C1 segment of cervical spinal cord (tissue), 14 donors: Measurements from ENCODE around the gene IRS1.
"Not testable (repeated sequence)": the region's sequence is repeated elsewhere in the genome, so short reads cannot be mapped to it uniquely, and the experiment has no call there.

Experiments
- DNase-seq, 14 donors: peaks; one replicate each; lab custom pipeline; 2025; lab: John Stamatoyannopoulos, UW

The IRS1 gene

GRCh38 chr2:226799211-226799975 lies at the start of gene IRS1:
TSS of gene IRS1 (minus strand) at chr2:226799820. CDS start at chr2:226798738, 1,082 bp downstream.
- DNase-seq: peak in 12 of 14 donors; percentile 22 to 82 (median 60)

GRCh38 chr2:226849349-226849748 lies 49.7 kb upstream of the IRS1 start:
- DNase-seq: peak in 1 of 14 donors; percentile 6

- DNase-seq: no peak
These were observed 47.9 kb upstream of the IRS1 start for GRCh38 chr2:226847511-226847910.

GRCh38 chr2:226847090-226847489 lies 47.5 kb upstream of the IRS1 start:
- DNase-seq: no peak

GRCh38 chr2:226845386-226846116 lies 45.9 kb upstream of the IRS1 start:
- DNase-seq: no peak

GRCh38 chr2:226843001-226843400 lies 43.4 kb upstream of the IRS1 start:
- not testable (repeated sequence) for DNase-seq

GRCh38 chr2:226839951-226840350 lies 40.3 kb upstream of the IRS1 start:
- DNase-seq: no peak

GRCh38 chr2:226839161-226839560 lies 39.5 kb upstream of the IRS1 start:
- DNase-seq: no peak

GRCh38 chr2:226838722-226839121 lies 39.1 kb upstream of the IRS1 start:
- DNase-seq: no peak

GRCh38 chr2:226837787-226838603 lies 38.4 kb upstream of the IRS1 start:
- DNase-seq: no peak

GRCh38 chr2:226837334-226837733 lies 37.7 kb upstream of the IRS1 start:
- no peak for DNase-seq

GRCh38 chr2:226836548-226836885 lies 36.9 kb upstream of the IRS1 start:
- DNase-seq: no peak

- peak; percentile 16 to 94 (median 84) for DNase-seq
These were observed 36.4 kb upstream of the IRS1 start, which contains the start of gene RHBDD1 for GRCh38 chr2:226835796-226836547. TSS of gene RHBDD1 (plus strand) at chr2:226836054. CDS start at chr2:226864694, 28,640 bp downstream.

- DNase-seq: no peak
These were observed 35.8 kb upstream of the IRS1 start for GRCh38 chr2:226835420-226835795.

GRCh38 chr2:226834880-226835279 lies 35.3 kb upstream of the IRS1 start:
- not testable (repeated sequence) for DNase-seq

GRCh38 chr2:226832061-226832460 lies 32.4 kb upstream of the IRS1 start:
- DNase-seq: no peak

GRCh38 chr2:226831266-226831665 lies 31.6 kb upstream of the IRS1 start:
- DNase-seq: no peak

GRCh38 chr2:226829721-226830631 lies 30.4 kb upstream of the IRS1 start:
- DNase-seq: no peak

GRCh38 chr2:226828191-226828590 lies 28.6 kb upstream of the IRS1 start:
- no peak for DNase-seq

GRCh38 chr2:226825056-226825455 lies 25.4 kb upstream of the IRS1 start:
- DNase-seq: no peak
